ENCODE results near the gene NLRP7.

- TF ChIP-seq CTCF (IDR thresholded peaks at IDR 0.05; ENCODE audit: low read length) (no peak), EZH2 (IDR thresholded peaks at IDR 0.05; ENCODE audit: borderline replicate concordance, low read length) (no peak)
These were observed 26.2 kb downstream of the NLRP7 start for GRCh38 chr19:54921082-54921481.

Measured in OCI-LY1 (cell line).